BLaER1 treated with 17β-estradiol and CSF1 and Interleukin-3, amounts not matched to agents 10 nM and 100 nM (cell line): ENCODE measurements around the gene ZFP1.
A peak's percentile ranks its signal among the peaks of the same experiment; 100 is the strongest.

Source experiments
- H3K27ac ChIP-seq, 11 experiments: shearing (Covaris generic); formaldehyde crosslinking; 2 replicates each; pipeline ENCODE4 v1.8.1; 2022
- H3K27me3 ChIP-seq, 11 experiments: shearing (Covaris generic); formaldehyde crosslinking; 2 replicates each; pipeline ENCODE4 v1.8.1; 2022
- H3K36me3 ChIP-seq, 11 experiments: shearing (Covaris generic); formaldehyde crosslinking; 2 replicates each; pipeline ENCODE4 v1.8.1; 2022
- H3K4me1 ChIP-seq, 10 experiments: shearing (Covaris generic); formaldehyde crosslinking; 2 replicates each; pipeline ENCODE4 v1.8.1; 2022
- H3K4me2 ChIP-seq, 11 experiments: shearing (Covaris generic); formaldehyde crosslinking; 2 replicates each; pipeline ENCODE4 v1.8.1; 2022
- H3K4me3 ChIP-seq, 10 experiments: shearing (Covaris generic); formaldehyde crosslinking; 2 replicates each; pipeline ENCODE4 v1.8.1; 2022
- H3K9ac ChIP-seq, 11 experiments: shearing (Covaris generic); formaldehyde crosslinking; 2 replicates each; pipeline ENCODE4 v1.8.1; 2022
- H3K9me3 ChIP-seq, 11 experiments: shearing (Covaris generic); formaldehyde crosslinking; replicated peaks in 1 of 11; 2 replicates each; pipeline ENCODE4 v1.8.1; 2022
- H4K20me1 ChIP-seq, 11 experiments: shearing (Covaris generic); formaldehyde crosslinking; 2 replicates each; pipeline ENCODE4 v1.8.1; 2022
- Cebpa-rat ChIP-seq, 11 experiments: shearing (Covaris generic); IDR thresholded peaks; 2 replicates each; pipeline ENCODE4 v1.8.1; 2022

The ZFP1 gene

GRCh38 chr16:75104836-75105235, 43.5 kb upstream of the ZFP1 start:
- Histone ChIP-seq H3K36me3 (peaks cover 0 to 45% (median 18%) of the 10 kb centered on the region in 11 experiments; a peak in 13 of 22 replicates), H3K9me3 (no peaks in the 10 kb centered on the region), H3K4me3 (peak overlapping the region in 9 of 10 experiments; percentile 7 to 61 (median 36); a peak in 17 of 20 replicates), H3K4me2 (peak overlapping the region; percentile 93 to 99 (median 96)), H3K27ac (peak overlapping the region; percentile 89 to 99 (median 95)), H3K4me1 (peaks cover 80 to 98% (median 97%) of the 10 kb centered on the region in 10 experiments), H4K20me1 (peaks cover 0 to 35% (median 6%) of the 10 kb centered on the region in 11 experiments; a peak in 9 of 22 replicates), H3K9ac (peak overlapping the region; percentile 73 to 91 (median 85)), H3K27me3 (no peaks in the 10 kb centered on the region)
- TF ChIP-seq Cebpa-rat (IDR thresholded peaks at IDR 0.05), result no peak

- H3K4me2 ChIP-seq, result peak overlapping the region; percentile 93 to 99 (median 96)
- peak in 8 of 11 experiments; percentile 29 to 89 (median 74); a peak in 13 of 22 replicates for TF ChIP-seq Cebpa-rat (IDR thresholded peaks at IDR 0.05)
- H3K4me1 ChIP-seq, result peaks cover 80 to 98% (median 97%) of the 10 kb centered on the region in 10 experiments
- H3K27ac ChIP-seq, result peak overlapping the region; percentile 89 to 99 (median 95)
- H3K9ac ChIP-seq, result peak overlapping the region; percentile 73 to 91 (median 85)
- peaks cover 0 to 45% (median 18%) of the 10 kb centered on the region in 11 experiments; a peak in 13 of 22 replicates for H3K36me3 ChIP-seq
- no peaks in the 10 kb centered on the region for H3K9me3 ChIP-seq
- H3K27me3 ChIP-seq, result no peaks in the 10 kb centered on the region
- H4K20me1 ChIP-seq, result peaks cover 0 to 28% (median 6%) of the 10 kb centered on the region in 11 experiments; a peak in 8 of 22 replicates
- H3K4me3 ChIP-seq, result peak overlapping the region in 9 of 10 experiments; percentile 10 to 61 (median 47); a peak in 18 of 20 replicates
Observed at GRCh38 chr16:75105306-75106061, 42.8 kb upstream of the ZFP1 start.

DNA sequence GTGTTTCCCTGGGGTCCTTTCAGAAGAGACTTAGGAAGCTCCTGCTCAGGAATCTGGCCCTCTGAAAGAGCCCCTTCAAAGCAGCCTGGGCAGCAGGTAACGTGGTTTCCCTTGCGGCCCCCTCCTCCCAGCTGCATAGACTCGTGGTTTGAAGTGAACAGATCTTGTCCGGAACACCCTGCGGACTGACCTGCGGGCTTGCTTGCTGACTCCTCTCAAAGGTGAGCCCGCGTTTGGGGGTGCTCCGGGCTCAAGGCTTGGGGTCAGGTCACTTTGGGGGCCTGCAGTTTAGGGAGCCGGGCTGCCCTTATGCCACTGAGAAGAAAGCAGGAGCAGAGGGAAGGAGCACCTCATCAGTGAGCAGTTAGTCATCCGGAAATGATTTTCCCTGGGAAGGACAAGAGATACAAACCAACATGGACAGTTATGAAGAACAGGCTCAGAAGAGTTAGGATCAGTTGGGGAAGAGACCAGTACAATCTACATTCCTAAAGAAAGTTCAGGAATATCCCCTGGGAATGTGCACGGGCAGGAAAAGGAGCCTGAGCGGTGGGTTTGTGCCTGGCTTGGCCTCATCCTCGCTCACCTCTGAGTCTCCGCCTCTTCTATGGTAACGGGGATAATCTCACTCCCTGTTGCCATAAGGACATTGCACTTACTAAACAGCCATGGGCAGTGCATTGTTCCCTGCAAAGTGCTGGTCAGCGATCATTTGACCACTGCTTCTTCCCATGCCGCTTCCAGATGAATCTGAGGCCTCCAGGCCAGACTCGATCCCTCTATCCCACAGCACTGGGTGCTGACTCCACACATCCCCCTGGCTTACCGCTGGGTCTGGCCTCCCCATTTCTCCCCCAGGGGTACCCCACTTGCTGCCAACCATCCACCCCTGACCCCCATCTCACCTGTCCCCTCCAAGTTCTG, 41.7 kb upstream of the ZFP1 start:
- H3K4me3 ChIP-seq, result peak overlapping the region in 9 of 10 experiments; percentile 4 to 58 (median 47); a peak in 15 of 20 replicates
- H3K27ac ChIP-seq, result peak overlapping the region; percentile 89 to 99 (median 95)
- peak overlapping the region; percentile 73 to 91 (median 85) for H3K9ac ChIP-seq
- H3K4me1 ChIP-seq, result peaks cover 80 to 98% (median 97%) of the 10 kb centered on the region in 10 experiments
- peaks cover 0 to 21% (median 9%) of the 10 kb centered on the region in 11 experiments; a peak in 8 of 22 replicates for H4K20me1 ChIP-seq
- no peaks in the 10 kb centered on the region for H3K9me3 ChIP-seq
- H3K4me2 ChIP-seq, result peak overlapping the region; percentile 93 to 99 (median 96)
- no peak for TF ChIP-seq Cebpa-rat (IDR thresholded peaks at IDR 0.05)
- H3K27me3 ChIP-seq, result no peaks in the 10 kb centered on the region
- H3K36me3 ChIP-seq, result peaks cover 0 to 37% (median 18%) of the 10 kb centered on the region in 11 experiments; a peak in 13 of 22 replicates

GRCh38 chr16:75107505-75107904, 40.8 kb upstream of the ZFP1 start:
- Histone ChIP-seq H3K9ac (peak overlapping the region; percentile 21 to 91 (median 85); a peak in 20 of 22 replicates), H4K20me1 (peaks cover 0 to 26% (median 17%) of the 10 kb centered on the region in 11 experiments; a peak in 8 of 22 replicates), H3K36me3 (peaks cover 0 to 28% (median 13%) of the 10 kb centered on the region in 11 experiments; a peak in 13 of 22 replicates), H3K9me3 (no peaks in the 10 kb centered on the region), H3K4me1 (peaks cover 87 to 98% (median 97%) of the 10 kb centered on the region in 10 experiments), H3K4me3 (peak overlapping the region in 9 of 10 experiments; percentile 15 to 58 (median 47); a peak in 16 of 20 replicates), H3K4me2 (peak overlapping the region; percentile 93 to 99 (median 96)), H3K27me3 (peaks cover 0 to 6% (median 0%) of the 10 kb centered on the region in 11 experiments; a peak in 4 of 22 replicates), H3K27ac (peak overlapping the region; percentile 23 to 99 (median 95); a peak in 20 of 22 replicates)
- no peak for TF ChIP-seq Cebpa-rat (IDR thresholded peaks at IDR 0.05)

DNA sequence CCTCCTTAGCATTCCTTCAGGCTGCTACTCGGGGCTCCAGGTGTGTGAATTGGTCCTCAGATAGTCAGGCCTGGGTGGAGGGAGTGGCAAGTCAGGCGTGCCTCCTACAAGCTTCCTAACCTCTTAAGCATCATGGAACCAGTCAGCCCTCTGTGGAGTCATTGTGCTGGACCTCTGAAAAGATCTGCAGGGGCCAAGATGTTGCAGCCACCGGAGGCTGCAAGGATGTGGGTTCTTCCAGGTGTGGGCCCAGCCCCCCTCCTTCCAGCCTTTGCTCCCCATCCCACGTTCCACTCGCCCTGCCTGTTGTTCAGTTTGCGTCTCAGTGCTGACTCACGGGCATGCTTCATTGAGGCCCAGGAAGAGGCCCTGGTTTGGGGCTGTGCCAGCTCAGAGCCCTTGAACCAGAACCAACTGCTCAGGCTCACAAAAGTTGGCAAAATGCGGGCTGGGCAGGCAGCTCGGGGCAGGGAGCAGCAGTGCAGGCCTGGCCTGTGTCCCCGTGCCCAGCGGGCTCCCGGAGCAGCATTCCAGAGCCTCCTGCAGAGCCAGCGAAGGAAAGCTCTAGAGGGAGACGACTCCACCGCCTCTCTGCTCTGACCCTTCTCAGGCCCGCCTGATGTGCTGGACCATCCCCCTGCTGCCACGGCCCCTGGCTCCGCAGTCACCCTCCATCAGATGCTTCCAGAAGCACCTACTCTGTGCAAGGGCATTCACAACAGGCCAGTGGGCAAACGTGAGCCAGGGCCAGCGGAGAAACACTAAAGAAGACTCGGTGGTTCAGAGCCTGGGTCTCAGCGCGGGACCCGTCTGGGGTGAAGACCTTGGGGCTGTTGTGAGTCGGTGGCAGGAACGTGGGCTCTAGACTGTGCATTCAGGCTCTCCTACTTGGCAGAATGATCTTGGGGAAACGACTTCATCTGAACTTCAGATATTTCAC, 39.3 kb upstream of the ZFP1 start:
- Histone ChIP-seq H3K4me2 (peak overlapping the region; percentile 93 to 99 (median 96)), H3K27me3 (peaks cover 0 to 19% (median 0%) of the 10 kb centered on the region in 11 experiments; a peak in 6 of 22 replicates), H3K9ac (peak overlapping the region; percentile 65 to 91 (median 85)), H3K4me3 (peak overlapping the region; percentile 18 to 62 (median 54)), H3K9me3 (no peaks in the 10 kb centered on the region), H3K27ac (peak overlapping the region; percentile 38 to 99 (median 95)), H3K4me1 (peaks cover 89 to 98% (median 95%) of the 10 kb centered on the region in 10 experiments), H4K20me1 (peaks cover 0 to 38% (median 17%) of the 10 kb centered on the region in 11 experiments; a peak in 8 of 22 replicates), H3K36me3 (peaks cover 0 to 18% (median 7%) of the 10 kb centered on the region in 11 experiments; a peak in 7 of 22 replicates)
- peak in 3 of 11 experiments; percentile 10 to 59 (median 30); a peak in 3 of 22 replicates for TF ChIP-seq Cebpa-rat (IDR thresholded peaks at IDR 0.05)

DNA sequence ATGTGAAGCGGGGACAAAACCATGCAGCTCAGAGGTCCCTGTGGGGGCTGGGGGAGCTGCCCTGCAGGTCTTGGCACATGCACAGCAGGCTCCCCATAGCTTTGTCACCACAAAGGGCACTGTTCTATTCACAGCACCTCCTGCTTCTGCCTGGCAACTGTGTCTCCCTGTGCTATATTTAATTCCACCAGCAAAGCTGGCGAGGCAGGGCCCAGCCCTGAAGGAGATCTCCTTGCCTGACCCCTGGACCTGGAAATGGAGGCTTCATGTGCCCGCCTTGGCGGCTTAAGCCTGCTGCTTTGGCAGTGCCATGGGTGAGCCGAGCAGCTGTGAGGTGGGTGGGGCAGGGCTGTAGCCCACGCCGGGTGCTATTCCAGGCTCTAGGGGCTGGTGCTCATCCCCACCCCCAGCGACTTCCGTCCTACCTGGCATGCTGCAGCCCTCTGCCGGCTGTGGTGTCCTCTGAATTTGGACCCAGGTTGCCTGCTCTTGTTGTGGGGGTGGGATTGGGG, 38.5 kb upstream of the ZFP1 start:
- peak overlapping the region; percentile 18 to 62 (median 54) for H3K4me3 ChIP-seq
- peaks cover 0 to 5% (median 0%) of the 10 kb centered on the region in 11 experiments; a peak in 1 of 22 replicates for H3K9me3 ChIP-seq
- peak overlapping the region; percentile 38 to 99 (median 95); a peak in 21 of 22 replicates for H3K27ac ChIP-seq
- peaks cover 82 to 91% (median 87%) of the 10 kb centered on the region in 10 experiments for H3K4me1 ChIP-seq
- H3K36me3 ChIP-seq, result peaks cover 0 to 13% (median 7%) of the 10 kb centered on the region in 11 experiments; a peak in 7 of 22 replicates
- no peak for TF ChIP-seq Cebpa-rat (IDR thresholded peaks at IDR 0.05)
- H3K4me2 ChIP-seq, result peak overlapping the region; percentile 93 to 99 (median 96)
- peaks cover 0 to 19% (median 0%) of the 10 kb centered on the region in 11 experiments; a peak in 6 of 22 replicates for H3K27me3 ChIP-seq
- H3K9ac ChIP-seq, result peak overlapping the region; percentile 65 to 91 (median 85)
- H4K20me1 ChIP-seq, result peaks cover 0 to 33% (median 14%) of the 10 kb centered on the region in 11 experiments; a peak in 8 of 22 replicates
